HepG2 (cell line): ENCODE measurements around the gene ZNF48. TPM values are rescaled to one million over a fixed set of nuclear protein-coding genes. Genes with fewer than 3 reads are reported as not detected.

ENCODE experiments used
- ATF7-NPFF ChIP-seq: sonication (generic); formaldehyde crosslinking; IDR thresholded peaks from 2 replicates; pipeline ENCODE4 v1.8.1; 2023; ENCODE audit warnings: mild to moderate bottlenecking, low read depth, missing genetic modification reagents, moderate library complexity
- EED ChIP-seq: sonication (generic); formaldehyde crosslinking; IDR thresholded peaks from 2 replicates; pipeline ENCODE4 v1.5.0; 2020; ENCODE audit warnings: mild to moderate bottlenecking, missing genetic modification reagents
- FOSL2 ChIP-seq: sonication (generic); formaldehyde crosslinking; IDR thresholded peaks from 2 replicates; pipeline ENCODE4 v1.4.0; 2020; ENCODE audit warnings: missing genetic modification reagents
- JUN ChIP-seq: sonication (generic); formaldehyde crosslinking; IDR thresholded peaks from 2 replicates; pipeline ENCODE4 v1.4.0; 2020; ENCODE audit warnings: mild to moderate bottlenecking, missing genetic modification reagents
- NFE2L1 ChIP-seq: sonication (generic); formaldehyde crosslinking; IDR thresholded peaks from 2 replicates; pipeline ENCODE4 v1.4.0; 2020; ENCODE audit warnings: missing genetic modification reagents, mild to moderate bottlenecking, borderline replicate concordance
- NR2F1 ChIP-seq, 2 experiments: fragments of 450-650 bp in 1 of 2; formaldehyde crosslinking in 1 of 2; IDR thresholded peaks; 2 replicates each; pipeline versions ENCODE4 v1.5.0 to v1.6.1; 2016 to 2020; ENCODE audit warnings: mild to moderate bottlenecking in 1 of 2, missing compliant biosample characterization in 1 of 2, missing genetic modification reagents in 1 of 2, moderate library complexity in 1 of 2
- POLR2AphosphoS2 ChIP-seq: IDR thresholded peaks from 2 replicates; pipeline ENCODE4 v1.6.1; 2011; ENCODE audit warnings: low read depth, low read length, improper control_type of control experiment
- ZFP36 ChIP-seq: fragments of 150-350 bp; IDR thresholded peaks from 2 replicates; pipeline ENCODE4 v1.6.1; 2018; ENCODE audit warnings: borderline replicate concordance, low read length, low read depth; ENCODE audit not compliant: partially characterized antibody
- ZFP82 ChIP-seq: sonication (generic); formaldehyde crosslinking; IDR thresholded peaks from 2 replicates; pipeline ENCODE4 v1.5.1; 2020; ENCODE audit warnings: mild to moderate bottlenecking, missing genetic modification reagents, borderline replicate concordance
- ZNF180 ChIP-seq: sonication (generic); formaldehyde crosslinking; IDR thresholded peaks from 2 replicates; pipeline ENCODE4 v1.4.0; 2020; ENCODE audit warnings: low read depth, missing genetic modification reagents, borderline replicate concordance
- ZNF234 ChIP-seq: sonication (generic); formaldehyde crosslinking; conservative IDR thresholded peaks from 2 replicates; pipeline ENCODE4 v1.5.1; 2020; ENCODE audit warnings: mild to moderate bottlenecking, missing genetic modification reagents
- ZNF24 ChIP-seq: fragments of 450-650 bp; IDR thresholded peaks from 2 replicates; pipeline ENCODE4 v1.6.1; 2017; ENCODE audit warnings: antibody characterized with exemption, mild to moderate bottlenecking
- ZNF317 ChIP-seq: sonication (generic); formaldehyde crosslinking; IDR thresholded peaks from 2 replicates; pipeline ENCODE4 v1.5.0; 2020; ENCODE audit warnings: mild to moderate bottlenecking, missing genetic modification reagents
- ZNF383 ChIP-seq: sonication (generic); formaldehyde crosslinking; IDR thresholded peaks from 2 replicates; pipeline ENCODE4 v1.4.0; 2020; ENCODE audit warnings: missing genetic modification reagents, mild to moderate bottlenecking, borderline replicate concordance
- ZNF550 ChIP-seq: sonication (generic); formaldehyde crosslinking; IDR thresholded peaks from 2 replicates; pipeline ENCODE4 v1.4.0; 2020; ENCODE audit warnings: mild to moderate bottlenecking, missing genetic modification reagents, borderline replicate concordance
- ZNF552 ChIP-seq: sonication (generic); formaldehyde crosslinking; IDR thresholded peaks from 2 replicates; pipeline ENCODE4 v1.9.0; 2022; ENCODE audit warnings: missing genetic modification reagents, mild to moderate bottlenecking, borderline replicate concordance
- polyA plus RNA-seq, 8 experiments: library from polyadenylated mRNA; depleted of rRNA in 3 of 8; stranded (reverse) in 7 of 8; unstranded in 1 of 8; fragments of >200 nt; fragmentation: Illumina TruSeq in 4 of 8; extraction: Trizol in 4 of 8; gene quantifications; 2 replicates each; pipeline versions ENCODE4 v1.2.1 to v1.2.3, GENCODE V29; 2011 to 2016; ENCODE audit warnings: low read depth in 4 of 8, missing spikeins in 1 of 8, mixed read lengths in 1 of 8; ENCODE audit not compliant: insufficient read depth in 1 of 8
- total RNA-seq, 5 experiments: library from RNA; depleted of rRNA; stranded (reverse); fragments of >200 nt; fragmentation: Illumina TruSeq; extraction: Trizol; gene quantifications; 2 replicates each; pipeline ENCODE4 v1.2.3, GENCODE V29; 2016; ENCODE audit warnings: low read depth in 1 of 5
- TF ChIP-seq, protein P1 (sequence below): sonication (generic); formaldehyde crosslinking; IDR thresholded peaks from 2 replicates; pipeline ENCODE4 v1.4.0; 2020; ENCODE audit warnings: missing genetic modification reagents, mild to moderate bottlenecking, borderline replicate concordance
- TF ChIP-seq, protein P2 (sequence below): sonication (generic); formaldehyde crosslinking; IDR thresholded peaks from 2 replicates; pipeline ENCODE4 v1.4.0; 2020; ENCODE audit warnings: missing genetic modification reagents
- TF ChIP-seq, protein P3 (sequence below), 2 experiments: sonication (generic) in 1 of 2; formaldehyde crosslinking in 1 of 2; IDR thresholded peaks; 2 replicates each; pipeline versions ENCODE4 v1.4.0 to v1.6.1; 2018 to 2020; ENCODE audit warnings: missing genetic modification reagents in 2 of 2, borderline replicate concordance in 1 of 2, low read depth in 1 of 2, mild to moderate bottlenecking in 1 of 2, missing biosample characterization in 1 of 2
- TF ChIP-seq, protein P4 (sequence below): sonication (generic); formaldehyde crosslinking; IDR thresholded peaks from 2 replicates; pipeline ENCODE4 v1.8.0; 2022; ENCODE audit warnings: missing genetic modification reagents, low read depth, mild to moderate bottlenecking, borderline replicate concordance
- TF ChIP-seq, protein P5 (sequence below): sonication (generic); formaldehyde crosslinking; IDR thresholded peaks from 2 replicates; pipeline ENCODE4 v1.5.0; 2020; ENCODE audit warnings: mild to moderate bottlenecking, missing genetic modification reagents, moderate library complexity

ZNF48 gene
- total and polyA plus RNA-seq, 2 of the 13 experiments (the other 11 are each of a cell fraction or from before 2014, with no cell fraction given): 9.9 to 12.3 TPM

DNA sequence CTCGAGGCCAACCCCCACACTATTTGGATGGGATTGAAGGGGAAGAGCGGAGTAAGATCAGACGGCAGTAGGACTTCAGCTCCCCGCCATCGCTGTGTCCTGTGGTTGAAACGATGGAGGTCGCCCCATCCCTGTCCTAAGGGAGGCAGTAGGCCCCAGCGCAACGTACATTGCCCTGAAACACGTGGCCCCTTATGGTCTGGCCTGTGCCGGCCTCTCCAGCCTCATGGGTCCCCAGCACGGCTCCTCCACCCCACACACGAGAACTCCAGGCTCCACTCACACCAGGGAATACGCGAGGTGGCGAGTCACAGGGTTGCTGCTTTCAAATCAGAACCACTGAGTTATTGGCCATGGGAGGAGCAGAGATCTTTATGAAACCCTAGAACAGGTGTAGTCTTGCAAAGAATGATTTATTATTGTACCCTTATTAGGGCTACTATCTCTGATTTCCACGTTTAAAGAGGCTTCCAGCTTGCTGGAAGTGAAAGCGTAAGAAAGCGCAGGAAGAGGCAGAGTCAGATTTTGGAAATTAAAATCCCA lies 35.3 kb downstream of the ZNF48 start (continued):
- no peak for TF ChIP-seq ZFP36
- TF ChIP-seq ZNF24: no peak
- TF ChIP-seq ZNF234 (CRISPR knock-in tag): no peak
- TF ChIP-seq, protein P1, sequence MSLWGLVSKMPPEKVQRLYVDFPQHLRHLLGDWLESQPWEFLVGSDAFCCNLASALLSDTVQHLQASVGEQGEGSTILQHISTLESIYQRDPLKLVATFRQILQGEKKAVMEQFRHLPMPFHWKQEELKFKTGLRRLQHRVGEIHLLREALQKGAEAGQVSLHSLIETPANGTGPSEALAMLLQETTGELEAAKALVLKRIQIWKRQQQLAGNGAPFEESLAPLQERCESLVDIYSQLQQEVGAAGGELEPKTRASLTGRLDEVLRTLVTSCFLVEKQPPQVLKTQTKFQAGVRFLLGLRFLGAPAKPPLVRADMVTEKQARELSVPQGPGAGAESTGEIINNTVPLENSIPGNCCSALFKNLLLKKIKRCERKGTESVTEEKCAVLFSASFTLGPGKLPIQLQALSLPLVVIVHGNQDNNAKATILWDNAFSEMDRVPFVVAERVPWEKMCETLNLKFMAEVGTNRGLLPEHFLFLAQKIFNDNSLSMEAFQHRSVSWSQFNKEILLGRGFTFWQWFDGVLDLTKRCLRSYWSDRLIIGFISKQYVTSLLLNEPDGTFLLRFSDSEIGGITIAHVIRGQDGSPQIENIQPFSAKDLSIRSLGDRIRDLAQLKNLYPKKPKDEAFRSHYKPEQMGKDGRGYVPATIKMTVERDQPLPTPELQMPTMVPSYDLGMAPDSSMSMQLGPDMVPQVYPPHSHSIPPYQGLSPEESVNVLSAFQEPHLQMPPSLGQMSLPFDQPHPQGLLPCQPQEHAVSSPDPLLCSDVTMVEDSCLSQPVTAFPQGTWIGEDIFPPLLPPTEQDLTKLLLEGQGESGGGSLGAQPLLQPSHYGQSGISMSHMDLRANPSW (CRISPR knock-in tag): no peak; the same call in 1 of the 2 replicates
- no peak for TF ChIP-seq ZNF180 (CRISPR knock-in tag)
- TF ChIP-seq ZNF552 (CRISPR knock-in tag): 0 out of 2 replicates have a peak, but pooled peaks have one; percentile 61
- no peak for TF ChIP-seq ZNF317
- TF ChIP-seq, protein P2, sequence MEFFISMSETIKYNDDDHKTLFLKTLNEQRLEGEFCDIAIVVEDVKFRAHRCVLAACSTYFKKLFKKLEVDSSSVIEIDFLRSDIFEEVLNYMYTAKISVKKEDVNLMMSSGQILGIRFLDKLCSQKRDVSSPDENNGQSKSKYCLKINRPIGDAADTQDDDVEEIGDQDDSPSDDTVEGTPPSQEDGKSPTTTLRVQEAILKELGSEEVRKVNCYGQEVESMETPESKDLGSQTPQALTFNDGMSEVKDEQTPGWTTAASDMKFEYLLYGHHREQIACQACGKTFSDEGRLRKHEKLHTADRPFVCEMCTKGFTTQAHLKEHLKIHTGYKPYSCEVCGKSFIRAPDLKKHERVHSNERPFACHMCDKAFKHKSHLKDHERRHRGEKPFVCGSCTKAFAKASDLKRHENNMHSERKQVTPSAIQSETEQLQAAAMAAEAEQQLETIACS (CRISPR knock-in tag): peak; percentile 54; the same call in 1 of the 2 replicates
- TF ChIP-seq, protein P3, sequence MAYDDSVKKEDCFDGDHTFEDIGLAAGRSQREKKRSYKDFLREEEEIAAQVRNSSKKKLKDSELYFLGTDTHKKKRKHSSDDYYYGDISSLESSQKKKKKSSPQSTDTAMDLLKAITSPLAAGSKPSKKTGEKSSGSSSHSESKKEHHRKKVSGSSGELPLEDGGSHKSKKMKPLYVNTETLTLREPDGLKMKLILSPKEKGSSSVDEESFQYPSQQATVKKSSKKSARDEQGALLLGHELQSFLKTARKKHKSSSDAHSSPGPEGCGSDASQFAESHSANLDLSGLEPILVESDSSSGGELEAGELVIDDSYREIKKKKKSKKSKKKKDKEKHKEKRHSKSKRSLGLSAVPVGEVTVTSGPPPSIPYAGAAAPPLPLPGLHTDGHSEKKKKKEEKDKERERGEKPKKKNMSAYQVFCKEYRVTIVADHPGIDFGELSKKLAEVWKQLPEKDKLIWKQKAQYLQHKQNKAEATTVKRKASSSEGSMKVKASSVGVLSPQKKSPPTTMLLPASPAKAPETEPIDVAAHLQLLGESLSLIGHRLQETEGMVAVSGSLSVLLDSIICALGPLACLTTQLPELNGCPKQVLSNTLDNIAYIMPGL (CRISPR knock-in tag; IDR thresholded peaks at IDR 0.05; ENCODE audit: borderline replicate concordance in 1 of 2, low read depth in 1 of 2): peak; percentile 70 to 82; a peak in 3 of 4 replicates
- peak; percentile 92 for TF ChIP-seq ATF7-NPFF (CRISPR knock-in tag)
- no peak for TF ChIP-seq ZNF550 (CRISPR knock-in tag)
- no peak for TF ChIP-seq ZFP82
- TF ChIP-seq, protein P4, sequence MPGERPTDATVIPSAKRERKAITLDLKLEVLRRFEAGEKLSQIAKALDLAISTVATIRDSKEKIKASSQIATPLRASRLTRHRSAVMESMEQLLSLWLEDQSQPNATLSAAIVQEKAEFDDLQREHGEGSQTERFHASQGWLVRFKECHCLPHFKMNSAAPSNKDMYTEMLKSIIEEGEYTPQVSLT (CRISPR knock-in tag): no peak
- TF ChIP-seq NFE2L1 (CRISPR knock-in tag): 0 out of 2 replicates have a peak, but pooled peaks have one; percentile 32
- no peak for TF ChIP-seq JUN (CRISPR knock-in tag)
- peak; percentile 65; the same call in 1 of the 2 replicates for TF ChIP-seq EED (CRISPR knock-in tag)
- 0 out of 4 replicates have a peak, but pooled peaks of 1 of the 2 experiments have one; percentile 4 for TF ChIP-seq NR2F1 (CRISPR knock-in tag; IDR thresholded peaks at IDR 0.05)
- TF ChIP-seq ZNF383 (CRISPR knock-in tag): no peak
- no peak for TF ChIP-seq POLR2AphosphoS2
- TF ChIP-seq, protein P5, sequence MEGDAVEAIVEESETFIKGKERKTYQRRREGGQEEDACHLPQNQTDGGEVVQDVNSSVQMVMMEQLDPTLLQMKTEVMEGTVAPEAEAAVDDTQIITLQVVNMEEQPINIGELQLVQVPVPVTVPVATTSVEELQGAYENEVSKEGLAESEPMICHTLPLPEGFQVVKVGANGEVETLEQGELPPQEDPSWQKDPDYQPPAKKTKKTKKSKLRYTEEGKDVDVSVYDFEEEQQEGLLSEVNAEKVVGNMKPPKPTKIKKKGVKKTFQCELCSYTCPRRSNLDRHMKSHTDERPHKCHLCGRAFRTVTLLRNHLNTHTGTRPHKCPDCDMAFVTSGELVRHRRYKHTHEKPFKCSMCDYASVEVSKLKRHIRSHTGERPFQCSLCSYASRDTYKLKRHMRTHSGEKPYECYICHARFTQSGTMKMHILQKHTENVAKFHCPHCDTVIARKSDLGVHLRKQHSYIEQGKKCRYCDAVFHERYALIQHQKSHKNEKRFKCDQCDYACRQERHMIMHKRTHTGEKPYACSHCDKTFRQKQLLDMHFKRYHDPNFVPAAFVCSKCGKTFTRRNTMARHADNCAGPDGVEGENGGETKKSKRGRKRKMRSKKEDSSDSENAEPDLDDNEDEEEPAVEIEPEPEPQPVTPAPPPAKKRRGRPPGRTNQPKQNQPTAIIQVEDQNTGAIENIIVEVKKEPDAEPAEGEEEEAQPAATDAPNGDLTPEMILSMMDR (CRISPR knock-in tag): peak; percentile 80
- TF ChIP-seq FOSL2 (CRISPR knock-in tag): no peak; the same call in 1 of the 2 replicates
